Measurements from ENCODE around the gene STK10.

DNA sequence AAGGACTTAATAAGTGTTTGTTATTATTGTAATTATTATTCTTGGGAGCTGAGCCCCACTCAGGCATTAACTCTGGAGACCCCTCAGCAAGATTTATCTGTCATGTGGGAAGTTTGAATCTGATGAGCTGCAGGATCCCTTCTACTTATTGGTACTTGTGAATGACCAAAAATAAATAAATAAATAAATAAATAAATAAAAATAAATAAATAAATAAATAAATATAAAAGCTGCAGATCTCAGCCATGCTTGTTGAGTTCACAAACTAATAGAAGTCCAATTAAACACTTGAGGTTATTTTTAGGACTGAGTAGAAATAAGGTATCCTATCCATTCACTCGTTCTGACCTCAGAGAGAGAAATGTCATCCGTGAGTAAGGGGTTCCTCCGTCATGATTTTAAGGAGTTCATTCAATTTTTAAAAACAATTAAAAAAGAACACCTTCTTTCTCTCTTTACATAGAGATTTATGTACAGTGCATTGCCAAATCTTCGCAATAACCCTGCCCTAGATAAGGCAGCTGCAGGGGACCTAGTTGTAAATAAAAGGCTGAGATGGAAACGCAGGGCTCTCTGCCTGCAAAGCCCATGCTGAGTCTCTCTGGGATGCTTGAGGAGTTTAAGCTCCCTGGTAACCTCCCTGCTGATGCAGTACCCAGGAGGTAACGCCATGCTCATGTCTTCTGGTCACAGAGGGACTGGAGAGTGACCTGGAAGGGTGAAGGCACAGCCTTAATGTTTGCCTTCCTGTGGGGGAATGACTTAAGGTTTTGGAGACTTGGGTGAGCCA is 7.2 kb upstream of the STK10 start:
- TF ChIP-seq, protein P1, sequence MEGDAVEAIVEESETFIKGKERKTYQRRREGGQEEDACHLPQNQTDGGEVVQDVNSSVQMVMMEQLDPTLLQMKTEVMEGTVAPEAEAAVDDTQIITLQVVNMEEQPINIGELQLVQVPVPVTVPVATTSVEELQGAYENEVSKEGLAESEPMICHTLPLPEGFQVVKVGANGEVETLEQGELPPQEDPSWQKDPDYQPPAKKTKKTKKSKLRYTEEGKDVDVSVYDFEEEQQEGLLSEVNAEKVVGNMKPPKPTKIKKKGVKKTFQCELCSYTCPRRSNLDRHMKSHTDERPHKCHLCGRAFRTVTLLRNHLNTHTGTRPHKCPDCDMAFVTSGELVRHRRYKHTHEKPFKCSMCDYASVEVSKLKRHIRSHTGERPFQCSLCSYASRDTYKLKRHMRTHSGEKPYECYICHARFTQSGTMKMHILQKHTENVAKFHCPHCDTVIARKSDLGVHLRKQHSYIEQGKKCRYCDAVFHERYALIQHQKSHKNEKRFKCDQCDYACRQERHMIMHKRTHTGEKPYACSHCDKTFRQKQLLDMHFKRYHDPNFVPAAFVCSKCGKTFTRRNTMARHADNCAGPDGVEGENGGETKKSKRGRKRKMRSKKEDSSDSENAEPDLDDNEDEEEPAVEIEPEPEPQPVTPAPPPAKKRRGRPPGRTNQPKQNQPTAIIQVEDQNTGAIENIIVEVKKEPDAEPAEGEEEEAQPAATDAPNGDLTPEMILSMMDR (IDR thresholded peaks at IDR 0.05), result no peak
- no peak for TF ChIP-seq POLR2A (IDR thresholded peaks at IDR 0.05)

Measured in body of pancreas (tissue), 4 donors.